ENCODE data around the gene SLC6A1.
"Not testable (repeated sequence)": the region's sequence is repeated elsewhere in the genome, so short reads cannot be mapped to it uniquely, and the experiment has no call there.

Gene SLC6A1

DNA sequence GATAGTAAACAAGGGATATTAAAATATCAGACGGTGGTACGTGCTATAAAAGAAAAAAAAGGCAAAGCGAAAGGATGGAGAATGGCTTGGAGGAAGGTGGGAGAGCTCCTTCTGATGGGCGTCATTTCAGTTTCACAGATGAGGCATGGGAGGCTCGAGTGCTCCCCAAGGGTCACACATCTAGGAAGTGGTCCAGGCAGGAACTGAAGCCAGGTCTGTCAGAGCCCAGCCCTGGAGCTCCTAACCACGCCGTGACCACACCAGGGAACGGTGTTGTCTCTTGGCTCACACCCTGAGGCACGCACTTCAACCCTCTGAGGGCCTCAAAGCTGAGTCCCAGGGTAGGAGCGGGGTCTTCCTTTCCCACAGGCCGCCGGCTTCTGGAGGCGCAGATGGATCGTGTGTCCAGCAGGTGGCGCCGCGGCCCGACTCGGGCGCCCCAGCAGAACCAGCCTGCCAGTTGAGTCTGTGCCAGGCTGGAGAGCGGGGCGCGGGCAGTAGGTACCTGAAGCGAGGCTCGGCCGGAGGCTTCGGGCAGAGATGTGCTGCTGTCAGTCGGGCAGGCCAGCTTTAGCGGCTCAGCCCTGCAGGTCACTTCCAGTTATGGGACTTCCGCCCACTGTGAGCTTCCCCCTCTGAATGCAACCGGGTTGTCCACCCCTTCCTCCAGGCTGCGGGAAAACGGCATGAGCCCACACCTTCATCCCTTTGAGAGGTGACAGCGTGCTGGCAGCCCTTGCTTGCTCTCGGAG is 68.1 kb downstream of the SLC6A1 start:
- H3K4me3 ChIP-seq (replicated peaks in 1 of 2; ENCODE audit: low read depth in 2 of 2, low read length in 2 of 2) = peak overlapping the region; percentile 8 to 21
- DNase-seq (ENCODE audit: low read depth in 2 of 2) = peak; percentile 66 to 73
- TF ChIP-seq, protein P1, sequence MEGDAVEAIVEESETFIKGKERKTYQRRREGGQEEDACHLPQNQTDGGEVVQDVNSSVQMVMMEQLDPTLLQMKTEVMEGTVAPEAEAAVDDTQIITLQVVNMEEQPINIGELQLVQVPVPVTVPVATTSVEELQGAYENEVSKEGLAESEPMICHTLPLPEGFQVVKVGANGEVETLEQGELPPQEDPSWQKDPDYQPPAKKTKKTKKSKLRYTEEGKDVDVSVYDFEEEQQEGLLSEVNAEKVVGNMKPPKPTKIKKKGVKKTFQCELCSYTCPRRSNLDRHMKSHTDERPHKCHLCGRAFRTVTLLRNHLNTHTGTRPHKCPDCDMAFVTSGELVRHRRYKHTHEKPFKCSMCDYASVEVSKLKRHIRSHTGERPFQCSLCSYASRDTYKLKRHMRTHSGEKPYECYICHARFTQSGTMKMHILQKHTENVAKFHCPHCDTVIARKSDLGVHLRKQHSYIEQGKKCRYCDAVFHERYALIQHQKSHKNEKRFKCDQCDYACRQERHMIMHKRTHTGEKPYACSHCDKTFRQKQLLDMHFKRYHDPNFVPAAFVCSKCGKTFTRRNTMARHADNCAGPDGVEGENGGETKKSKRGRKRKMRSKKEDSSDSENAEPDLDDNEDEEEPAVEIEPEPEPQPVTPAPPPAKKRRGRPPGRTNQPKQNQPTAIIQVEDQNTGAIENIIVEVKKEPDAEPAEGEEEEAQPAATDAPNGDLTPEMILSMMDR (IDR thresholded peaks at IDR 0.05; ENCODE audit: low read depth, low read length) = peak; percentile 92

DNA sequence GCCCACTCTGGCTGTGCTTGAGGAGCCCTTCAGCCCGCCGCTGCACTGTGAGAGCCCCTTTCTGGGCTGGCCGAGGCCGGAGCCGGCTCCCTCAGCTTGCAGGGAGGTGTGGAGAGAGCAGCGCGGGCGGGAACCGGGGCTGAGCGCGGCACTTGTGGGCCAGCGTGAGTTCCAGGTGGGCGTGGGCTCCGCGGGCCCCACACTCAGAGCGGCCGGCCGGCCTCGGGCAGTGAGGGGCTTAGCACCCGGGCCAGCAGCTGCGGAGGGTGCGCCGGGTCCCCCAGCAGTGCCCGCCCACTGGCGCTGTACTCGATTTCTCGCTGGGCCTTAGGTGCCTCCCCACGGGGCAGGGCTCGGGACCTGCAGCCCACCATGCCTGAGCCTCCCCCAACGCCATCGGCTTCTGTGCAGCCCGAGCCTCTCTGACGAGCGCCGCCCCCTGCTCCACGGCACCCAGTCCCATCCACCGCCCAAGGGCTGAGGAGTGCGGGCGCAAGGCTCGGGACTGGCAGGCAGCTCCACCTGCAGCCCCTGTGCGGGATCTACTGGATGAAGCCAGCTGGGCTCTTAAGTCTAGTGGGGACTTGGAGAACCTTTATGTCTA is 68.8 kb downstream of the SLC6A1 start:
- H3K4me3 ChIP-seq (replicated peaks in 1 of 2; ENCODE audit: low read depth in 2 of 2, low read length in 2 of 2) = not testable (repeated sequence)

DNA sequence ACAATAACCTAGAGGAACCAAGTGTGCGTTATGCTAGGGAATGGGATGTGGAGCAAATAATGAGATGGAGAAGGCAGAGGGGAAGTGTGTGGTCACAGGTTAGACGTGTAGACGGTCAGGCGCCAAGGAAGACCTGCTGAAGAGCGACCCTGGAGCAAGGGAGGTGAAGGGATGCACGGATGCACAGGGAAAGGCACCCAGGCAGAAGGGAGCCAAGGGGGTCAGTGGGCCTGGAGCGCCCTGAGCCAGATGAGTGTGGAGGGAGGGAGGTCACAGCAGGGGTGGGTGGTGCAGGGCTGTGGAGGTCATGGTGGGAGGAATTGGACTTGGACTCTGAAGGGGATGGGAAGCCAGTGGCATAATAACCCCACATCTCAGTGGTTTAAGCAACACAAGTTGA is 70.2 kb downstream of the SLC6A1 start:
- no peak overlapping the region for H3K4me3 ChIP-seq (replicated peaks in 1 of 2; ENCODE audit: low read depth in 2 of 2, low read length in 2 of 2)
- no peak for DNase-seq (ENCODE audit: low read depth in 2 of 2)
- TF ChIP-seq, protein P1 (IDR thresholded peaks at IDR 0.05; ENCODE audit: low read depth, low read length) = no peak

More for the DNA sequence above, 68.8 kb downstream of the SLC6A1 start:
- not testable (repeated sequence) for DNase-seq (ENCODE audit: low read depth in 2 of 2)

DNA sequence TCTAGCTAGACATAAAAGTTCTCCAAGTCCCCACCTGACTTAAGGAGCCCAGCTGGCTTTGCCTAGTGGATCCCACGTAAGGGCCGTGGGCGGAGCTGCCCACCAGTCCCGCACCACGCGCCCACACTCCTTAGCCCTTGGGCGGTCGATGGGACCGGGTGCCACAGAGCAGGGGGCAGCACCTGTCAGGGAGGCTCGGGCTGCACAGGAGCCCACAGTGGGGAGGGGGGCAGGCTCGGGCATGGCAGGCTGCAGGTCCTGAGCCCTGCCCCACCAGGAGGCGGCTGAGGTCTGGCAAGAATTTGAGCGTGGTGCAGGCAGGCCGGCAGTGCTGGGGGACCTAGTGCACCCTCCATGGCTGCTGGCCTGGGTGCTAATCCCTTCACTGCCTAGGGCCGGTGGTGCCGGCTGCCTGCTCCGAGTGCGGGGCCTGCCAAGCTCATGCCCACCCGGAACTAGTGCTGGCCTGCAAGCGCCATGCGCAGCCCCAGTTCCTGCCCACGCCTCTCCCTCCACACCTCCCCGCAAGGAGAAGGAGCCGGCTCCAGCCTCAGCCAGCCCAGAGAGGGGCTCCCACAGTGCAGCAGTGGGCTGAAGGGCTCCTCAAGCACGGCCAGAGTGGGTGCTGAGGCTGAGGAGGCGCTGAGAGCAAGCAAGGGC is 78.7 kb downstream of the SLC6A1 start:
- H3K4me3 ChIP-seq (replicated peaks in 1 of 2; ENCODE audit: low read depth in 2 of 2, low read length in 2 of 2) = no peak overlapping the region
- TF ChIP-seq, protein P1 (IDR thresholded peaks at IDR 0.05; ENCODE audit: low read depth, low read length) = no peak
- no peak for DNase-seq (ENCODE audit: low read depth in 2 of 2)

DNA sequence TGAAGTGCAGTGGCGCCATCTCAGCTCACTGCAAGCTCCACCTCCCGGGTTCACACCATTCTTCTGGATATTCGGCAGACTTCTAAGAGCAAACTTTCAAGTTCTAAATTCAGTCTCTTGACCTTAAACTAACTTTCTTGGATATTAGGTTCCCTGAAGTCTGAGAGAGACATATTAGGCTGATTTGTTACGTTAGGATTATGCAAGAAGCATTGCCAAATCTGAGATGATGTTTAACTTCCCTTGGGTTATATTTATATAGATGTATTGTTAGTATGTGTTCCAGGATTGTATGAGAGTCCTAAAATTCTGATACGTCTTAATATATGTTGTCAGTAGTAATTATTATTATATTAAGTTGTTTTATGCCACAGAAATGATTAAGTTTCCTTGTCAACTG is 80.1 kb downstream of the SLC6A1 start:
- H3K4me3 ChIP-seq (replicated peaks in 1 of 2; ENCODE audit: low read depth in 2 of 2, low read length in 2 of 2) = no peak overlapping the region
- TF ChIP-seq, protein P1 (IDR thresholded peaks at IDR 0.05; ENCODE audit: low read depth, low read length) = no peak
- DNase-seq (ENCODE audit: low read depth in 2 of 2) = peak in 1 of 2 donors; percentile 18

DNA sequence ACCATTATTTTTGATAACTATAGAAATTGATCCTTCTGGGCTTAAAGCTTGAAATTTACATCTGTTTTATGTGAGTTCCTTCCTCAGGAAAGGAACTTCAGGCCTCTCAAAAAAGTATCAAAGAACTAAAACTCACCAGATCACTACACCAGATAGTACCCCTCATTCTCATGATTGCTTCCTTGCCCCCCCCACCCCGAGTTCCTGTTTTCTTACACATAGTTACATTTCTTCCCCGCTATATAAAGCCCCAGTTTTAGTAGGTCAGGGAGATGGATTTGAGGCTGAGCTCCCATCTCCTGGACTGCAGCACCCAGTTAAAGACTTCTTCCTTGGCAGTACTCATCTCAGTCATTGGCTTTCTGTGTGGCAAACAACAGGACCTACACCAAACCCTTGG is 81.5 kb downstream of the SLC6A1 start:
- TF ChIP-seq, protein P1 (IDR thresholded peaks at IDR 0.05; ENCODE audit: low read depth, low read length) = no peak
- H3K4me3 ChIP-seq (replicated peaks in 1 of 2; ENCODE audit: low read depth in 2 of 2, low read length in 2 of 2) = no peak overlapping the region
- no peak for DNase-seq (ENCODE audit: low read depth in 2 of 2)

DNA sequence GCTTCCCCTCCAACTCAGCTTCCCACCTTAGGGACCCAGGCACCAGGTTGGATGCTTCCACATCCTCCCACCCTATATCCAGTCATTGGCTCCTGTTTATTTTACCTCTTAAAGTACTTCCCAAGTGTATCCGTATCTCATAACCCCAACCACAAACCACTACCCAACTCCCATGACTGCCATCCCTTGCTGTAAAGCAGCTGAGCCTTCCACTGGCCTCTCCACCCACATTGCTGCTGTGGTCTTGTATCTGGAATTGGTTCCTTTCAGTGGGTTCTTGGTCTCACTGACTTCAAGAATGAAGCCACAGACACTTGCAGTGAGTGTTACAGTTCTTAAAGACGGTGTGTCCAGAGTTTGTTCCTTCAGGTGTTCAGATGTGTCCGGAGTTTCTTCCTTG is 81.9 kb downstream of the SLC6A1 start:
- H3K4me3 ChIP-seq (replicated peaks in 1 of 2; ENCODE audit: low read depth in 2 of 2, low read length in 2 of 2) = no peak overlapping the region
- TF ChIP-seq, protein P1 (IDR thresholded peaks at IDR 0.05; ENCODE audit: low read depth, low read length) = no peak
- DNase-seq (ENCODE audit: low read depth in 2 of 2) = no peak

DNA sequence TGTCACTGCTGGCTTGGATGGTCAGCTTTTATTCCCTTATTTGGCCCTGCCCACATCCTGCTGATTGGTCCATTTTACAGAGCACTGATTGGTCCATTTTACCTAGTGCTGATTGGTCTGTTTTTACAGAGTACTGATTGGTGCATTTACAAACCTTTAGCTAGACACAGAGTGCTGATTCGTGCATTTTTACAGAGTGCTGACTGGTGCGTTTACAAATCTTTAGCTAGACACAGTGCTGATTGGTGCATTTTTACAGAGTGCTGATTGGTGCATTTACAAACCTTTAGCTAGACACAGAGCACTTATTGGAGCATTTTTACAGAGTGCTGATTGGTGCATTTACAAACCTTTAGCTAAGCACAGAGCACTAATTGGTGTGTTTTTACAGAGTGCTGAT is 82.6 kb downstream of the SLC6A1 start:
- H3K4me3 ChIP-seq (replicated peaks in 1 of 2; ENCODE audit: low read depth in 2 of 2, low read length in 2 of 2); DNase-seq (ENCODE audit: low read depth in 2 of 2): not testable (repeated sequence)

Measured in cardiac fibroblast (primary cell).